Measurements from ENCODE around the gene PTPA.

GRCh38 chr9:129135476-129135875 lies 24.3 kb downstream of the PTPA start:
- no peak for TF ChIP-seq REST (IDR thresholded peaks at IDR 0.05; ENCODE audit: insufficient read depth in 1 of 2, low read depth in 2 of 2, low read length in 2 of 2)
- TF ChIP-seq POLR2AphosphoS5 (IDR thresholded peaks at IDR 0.05; ENCODE audit: low read depth, low read length), result no peak
- TF ChIP-seq FOXP2 (optimal IDR thresholded peaks at IDR 0.05; ENCODE audit: borderline replicate concordance, extremely low read depth, extremely low read length, insufficient read depth), result no peak
- no peak for TF ChIP-seq SIN3A (IDR thresholded peaks at IDR 0.05; ENCODE audit: borderline replicate concordance, insufficient read depth, low read length)
- TF ChIP-seq TAF1 (IDR thresholded peaks at IDR 0.05; ENCODE audit: borderline replicate concordance, insufficient read depth, low read length), result no peak
